SK-N-SH treated with all-trans-retinoic acid at 6 μM for 48 hours (cell line): Measurements from ENCODE around the gene SPN.

Experiments
- ATAC-seq: fragments of 200-7000 bp; cut with Tn5 transposase; 3 replicates; pipeline ENCODE4 v1.9.1; 2020; ENCODE audit warnings: mild to moderate bottlenecking, moderate library complexity
- ARNTL ChIP-seq: fragments of 450-650 bp; formaldehyde crosslinking; IDR thresholded peaks from 2 replicates; pipeline ENCODE4 v1.5.0; 2020; ENCODE audit warnings: low read depth, mild to moderate bottlenecking, moderate library complexity, borderline replicate concordance
- BACH2 ChIP-seq: fragments of 250-450 bp; sonication (Bioruptor Pico); IDR thresholded peaks from 2 replicates; pipeline ENCODE4 v1.9.0; 2021; ENCODE audit warnings: mild to moderate bottlenecking, borderline replicate concordance
- CSDC2 ChIP-seq: fragments of 250-450 bp; sonication (Bioruptor Pico); IDR thresholded peaks from 2 replicates; pipeline ENCODE4 v1.5.0; 2020; ENCODE audit warnings: mild to moderate bottlenecking, moderate library complexity
- CSRNP3 ChIP-seq: fragments of 250-450 bp; sonication (Bioruptor Pico); IDR thresholded peaks from 2 replicates; pipeline ENCODE4 v1.5.1; 2021; ENCODE audit warnings: mild to moderate bottlenecking, moderate library complexity
- ESRRG ChIP-seq: fragments of 250-450 bp; sonication (Bioruptor Pico); IDR thresholded peaks from 2 replicates; pipeline ENCODE4 v1.6.1; 2021; ENCODE audit warnings: mild to moderate bottlenecking
- GLIS3 ChIP-seq: fragments of 250-450 bp; sonication (Bioruptor Pico); IDR thresholded peaks from 2 replicates; pipeline ENCODE4 v1.5.0; 2020; ENCODE audit warnings: mild to moderate bottlenecking, moderate library complexity
- ISL1 ChIP-seq: fragments of 250-450 bp; sonication (Bioruptor Pico); IDR thresholded peaks from 2 replicates; pipeline ENCODE4 v2.1.2; 2022; ENCODE audit warnings: mild to moderate bottlenecking, moderate library complexity
- OSR1 ChIP-seq: fragments of 250-450 bp; sonication (Bioruptor Pico); IDR thresholded peaks from 2 replicates; pipeline ENCODE4 v1.8.0; 2022; ENCODE audit warnings: moderate library complexity, mild to moderate bottlenecking, inconsistent platforms
- PPARA ChIP-seq: fragments of 250-450 bp; sonication (Bioruptor Pico); IDR thresholded peaks from 2 replicates; pipeline ENCODE4 v1.5.0; 2020; ENCODE audit warnings: mild to moderate bottlenecking, borderline replicate concordance
- RARB ChIP-seq: fragments of 250-450 bp; sonication (Bioruptor Pico); IDR thresholded peaks from 2 replicates; pipeline ENCODE4 v1.8.0; 2021; ENCODE audit warnings: mild to moderate bottlenecking, moderate library complexity
- SNAI2 ChIP-seq: fragments of 250-450 bp; sonication (Bioruptor Pico); IDR thresholded peaks from 2 replicates; pipeline ENCODE4 v1.5.0; 2020; ENCODE audit warnings: mild to moderate bottlenecking, moderate library complexity
- TCF4 ChIP-seq: fragments of 250-450 bp; sonication (Bioruptor Pico); IDR thresholded peaks from 2 replicates; pipeline ENCODE4 v1.8.0; 2021; ENCODE audit warnings: mild to moderate bottlenecking, moderate library complexity, borderline replicate concordance
- TOX ChIP-seq: fragments of 250-450 bp; sonication (Bioruptor Pico); IDR thresholded peaks from 2 replicates; pipeline ENCODE4 v1.8.0; 2021; ENCODE audit warnings: mild to moderate bottlenecking, moderate library complexity, borderline replicate concordance
- ZC3H10 ChIP-seq: fragments of 250-450 bp; sonication (Bioruptor Pico); IDR thresholded peaks from 2 replicates; pipeline ENCODE4 v1.5.1; 2021; ENCODE audit warnings: mild to moderate bottlenecking, moderate library complexity
- ZFP3 ChIP-seq: fragments of 250-450 bp; sonication (Bioruptor Pico); IDR thresholded peaks from 2 replicates; pipeline ENCODE4 v1.5.0; 2020; ENCODE audit warnings: mild to moderate bottlenecking, moderate library complexity
- ZFP30 ChIP-seq: fragments of 450-650 bp; formaldehyde crosslinking; IDR thresholded peaks from 2 replicates; pipeline ENCODE4 v1.5.0; 2022; ENCODE audit warnings: mild to moderate bottlenecking, moderate library complexity
- ZNF565 ChIP-seq: fragments of 450-650 bp; formaldehyde crosslinking; conservative IDR thresholded peaks from 2 replicates; pipeline ENCODE4 v1.5.0; 2020; ENCODE audit warnings: low read depth, mild to moderate bottlenecking, moderate library complexity
- TF ChIP-seq, protein P1 (sequence below): fragments of 250-450 bp; sonication (Bioruptor Pico); IDR thresholded peaks from 2 replicates; pipeline ENCODE4 v1.5.1; 2020; ENCODE audit warnings: low read depth, mild to moderate bottlenecking, moderate library complexity
- TF ChIP-seq, protein P2 (sequence below): fragments of 250-450 bp; sonication (Bioruptor Pico); IDR thresholded peaks from 2 replicates; pipeline ENCODE4 v1.8.0; 2021; ENCODE audit warnings: low read depth, mild to moderate bottlenecking, moderate library complexity, borderline replicate concordance
- TF ChIP-seq, protein P3 (sequence below): fragments of 250-450 bp; sonication (Bioruptor Pico); IDR thresholded peaks from 2 replicates; pipeline ENCODE4 v1.5.0; 2020; ENCODE audit warnings: mild to moderate bottlenecking, moderate library complexity

Gene SPN

GRCh38 chr16:29649588-29650494 is 13.2 kb upstream of the SPN start (continued):
- TF ChIP-seq CSRNP3 (no peak), GLIS3 (CRISPR knock-in tag) (no peak)
- TF ChIP-seq, protein P1, sequence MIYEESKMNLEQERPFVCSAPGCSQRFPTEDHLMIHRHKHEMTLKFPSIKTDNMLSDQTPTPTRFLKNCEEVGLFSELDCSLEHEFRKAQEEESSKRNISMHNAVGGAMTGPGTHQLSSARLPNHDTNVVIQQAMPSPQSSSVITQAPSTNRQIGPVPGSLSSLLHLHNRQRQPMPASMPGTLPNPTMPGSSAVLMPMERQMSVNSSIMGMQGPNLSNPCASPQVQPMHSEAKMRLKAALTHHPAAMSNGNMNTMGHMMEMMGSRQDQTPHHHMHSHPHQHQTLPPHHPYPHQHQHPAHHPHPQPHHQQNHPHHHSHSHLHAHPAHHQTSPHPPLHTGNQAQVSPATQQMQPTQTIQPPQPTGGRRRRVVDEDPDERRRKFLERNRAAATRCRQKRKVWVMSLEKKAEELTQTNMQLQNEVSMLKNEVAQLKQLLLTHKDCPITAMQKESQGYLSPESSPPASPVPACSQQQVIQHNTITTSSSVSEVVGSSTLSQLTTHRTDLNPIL (CRISPR knock-in tag), result no peak

- ATAC-seq, result no peak
- TF ChIP-seq PPARA (no peak), GLIS3 (CRISPR knock-in tag) (no peak), CSRNP3 (no peak), ARNTL (CRISPR knock-in tag) (no peak), CSDC2 (CRISPR knock-in tag) (no peak), TOX (no peak), OSR1 (CRISPR knock-in tag) (no peak), BACH2 (no peak), ZFP3 (CRISPR knock-in tag) (no peak), SNAI2 (CRISPR knock-in tag) (no peak), ZFP30 (CRISPR knock-in tag) (no peak), RARB (CRISPR knock-in tag) (no peak), ZNF565 (CRISPR knock-in tag) (no peak), ZC3H10 (CRISPR knock-in tag) (no peak), ESRRG (CRISPR knock-in tag) (no peak), ISL1 (CRISPR knock-in tag) (no peak), TCF4 (no peak)
- TF ChIP-seq, protein P2, sequence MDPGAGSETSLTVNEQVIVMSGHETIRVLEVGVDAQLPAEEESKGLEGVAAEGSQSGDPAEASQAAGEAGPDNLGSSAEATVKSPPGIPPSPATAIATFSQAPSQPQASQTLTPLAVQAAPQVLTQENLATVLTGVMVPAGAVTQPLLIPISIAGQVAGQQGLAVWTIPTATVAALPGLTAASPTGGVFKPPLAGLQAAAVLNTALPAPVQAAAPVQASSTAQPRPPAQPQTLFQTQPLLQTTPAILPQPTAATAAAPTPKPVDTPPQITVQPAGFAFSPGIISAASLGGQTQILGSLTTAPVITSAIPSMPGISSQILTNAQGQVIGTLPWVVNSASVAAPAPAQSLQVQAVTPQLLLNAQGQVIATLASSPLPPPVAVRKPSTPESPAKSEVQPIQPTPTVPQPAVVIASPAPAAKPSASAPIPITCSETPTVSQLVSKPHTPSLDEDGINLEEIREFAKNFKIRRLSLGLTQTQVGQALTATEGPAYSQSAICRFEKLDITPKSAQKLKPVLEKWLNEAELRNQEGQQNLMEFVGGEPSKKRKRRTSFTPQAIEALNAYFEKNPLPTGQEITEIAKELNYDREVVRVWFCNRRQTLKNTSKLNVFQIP (CRISPR knock-in tag), result no peak
- TF ChIP-seq, protein P1 (CRISPR knock-in tag), result no peak
- TF ChIP-seq, protein P3, sequence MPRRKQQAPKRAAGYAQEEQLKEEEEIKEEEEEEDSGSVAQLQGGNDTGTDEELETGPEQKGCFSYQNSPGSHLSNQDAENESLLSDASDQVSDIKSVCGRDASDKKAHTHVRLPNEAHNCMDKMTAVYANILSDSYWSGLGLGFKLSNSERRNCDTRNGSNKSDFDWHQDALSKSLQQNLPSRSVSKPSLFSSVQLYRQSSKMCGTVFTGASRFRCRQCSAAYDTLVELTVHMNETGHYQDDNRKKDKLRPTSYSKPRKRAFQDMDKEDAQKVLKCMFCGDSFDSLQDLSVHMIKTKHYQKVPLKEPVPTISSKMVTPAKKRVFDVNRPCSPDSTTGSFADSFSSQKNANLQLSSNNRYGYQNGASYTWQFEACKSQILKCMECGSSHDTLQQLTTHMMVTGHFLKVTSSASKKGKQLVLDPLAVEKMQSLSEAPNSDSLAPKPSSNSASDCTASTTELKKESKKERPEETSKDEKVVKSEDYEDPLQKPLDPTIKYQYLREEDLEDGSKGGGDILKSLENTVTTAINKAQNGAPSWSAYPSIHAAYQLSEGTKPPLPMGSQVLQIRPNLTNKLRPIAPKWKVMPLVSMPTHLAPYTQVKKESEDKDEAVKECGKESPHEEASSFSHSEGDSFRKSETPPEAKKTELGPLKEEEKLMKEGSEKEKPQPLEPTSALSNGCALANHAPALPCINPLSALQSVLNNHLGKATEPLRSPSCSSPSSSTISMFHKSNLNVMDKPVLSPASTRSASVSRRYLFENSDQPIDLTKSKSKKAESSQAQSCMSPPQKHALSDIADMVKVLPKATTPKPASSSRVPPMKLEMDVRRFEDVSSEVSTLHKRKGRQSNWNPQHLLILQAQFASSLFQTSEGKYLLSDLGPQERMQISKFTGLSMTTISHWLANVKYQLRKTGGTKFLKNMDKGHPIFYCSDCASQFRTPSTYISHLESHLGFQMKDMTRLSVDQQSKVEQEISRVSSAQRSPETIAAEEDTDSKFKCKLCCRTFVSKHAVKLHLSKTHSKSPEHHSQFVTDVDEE, result no peak
Observed at GRCh38 chr16:29650771-29651170, 12.3 kb upstream of the SPN start.
